GM18505 (cell line): Measurements from ENCODE around the gene PDXDC1.
"Not testable (repeated sequence)": the region's sequence is repeated elsewhere in the genome, so short reads cannot be mapped to it uniquely, and the experiment has no call there.

Experiments used
- ATAC-seq: cut with Tn5 transposase; IDR thresholded peaks from one replicate; pipeline ENCODE4 v1.9.1; 2021; ENCODE audit not compliant: unreplicated experiment
- POLR2A ChIP-seq: IDR thresholded peaks from 4 replicates; pipeline ENCODE4 v1.6.1; 2011; ENCODE audit warnings: borderline replicate concordance; ENCODE audit not compliant: insufficient read depth, insufficient read length; ENCODE audit errors: extremely low read depth

Gene PDXDC1, protein sequence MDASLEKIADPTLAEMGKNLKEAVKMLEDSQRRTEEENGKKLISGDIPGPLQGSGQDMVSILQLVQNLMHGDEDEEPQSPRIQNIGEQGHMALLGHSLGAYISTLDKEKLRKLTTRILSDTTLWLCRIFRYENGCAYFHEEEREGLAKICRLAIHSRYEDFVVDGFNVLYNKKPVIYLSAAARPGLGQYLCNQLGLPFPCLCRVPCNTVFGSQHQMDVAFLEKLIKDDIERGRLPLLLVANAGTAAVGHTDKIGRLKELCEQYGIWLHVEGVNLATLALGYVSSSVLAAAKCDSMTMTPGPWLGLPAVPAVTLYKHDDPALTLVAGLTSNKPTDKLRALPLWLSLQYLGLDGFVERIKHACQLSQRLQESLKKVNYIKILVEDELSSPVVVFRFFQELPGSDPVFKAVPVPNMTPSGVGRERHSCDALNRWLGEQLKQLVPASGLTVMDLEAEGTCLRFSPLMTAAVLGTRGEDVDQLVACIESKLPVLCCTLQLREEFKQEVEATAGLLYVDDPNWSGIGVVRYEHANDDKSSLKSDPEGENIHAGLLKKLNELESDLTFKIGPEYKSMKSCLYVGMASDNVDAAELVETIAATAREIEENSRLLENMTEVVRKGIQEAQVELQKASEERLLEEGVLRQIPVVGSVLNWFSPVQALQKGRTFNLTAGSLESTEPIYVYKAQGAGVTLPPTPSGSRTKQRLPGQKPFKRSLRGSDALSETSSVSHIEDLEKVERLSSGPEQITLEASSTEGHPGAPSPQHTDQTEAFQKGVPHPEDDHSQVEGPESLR

GRCh38 chr16:14974656-14975417 lies at the start of gene PDXDC1:
PDXDC1 (plus strand) TSS chr16:14975026; CDS start chr16:14975200, 174 bp downstream.
- TF ChIP-seq POLR2A = peak; percentile 81
- ATAC-seq = peak; percentile 89

- not testable (repeated sequence) for ATAC-seq
Measured at GRCh38 chr16:14928064-14928714, 46.6 kb upstream of the PDXDC1 start.

DNA sequence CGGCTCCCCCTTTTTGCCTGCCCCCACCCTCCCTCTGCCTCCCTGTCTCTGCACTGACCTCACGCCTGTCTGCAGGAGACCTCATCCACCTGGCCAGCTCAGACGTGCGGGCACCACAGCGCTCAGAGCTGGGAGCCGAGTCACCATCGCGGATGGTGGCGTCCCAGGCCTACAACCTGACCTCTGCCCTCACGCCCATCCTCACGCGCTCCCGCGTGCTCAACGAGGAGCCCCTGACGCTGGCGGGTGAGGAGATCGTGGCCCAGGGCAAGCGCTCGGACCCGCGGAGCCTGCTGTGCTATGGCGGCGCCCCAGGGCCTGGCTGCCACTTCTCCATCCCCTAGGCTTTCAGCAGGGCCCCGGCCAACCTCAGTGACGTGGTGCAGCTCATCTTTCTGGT lies 45.6 kb upstream of the PDXDC1 start:
- ATAC-seq = not testable (repeated sequence)

DNA sequence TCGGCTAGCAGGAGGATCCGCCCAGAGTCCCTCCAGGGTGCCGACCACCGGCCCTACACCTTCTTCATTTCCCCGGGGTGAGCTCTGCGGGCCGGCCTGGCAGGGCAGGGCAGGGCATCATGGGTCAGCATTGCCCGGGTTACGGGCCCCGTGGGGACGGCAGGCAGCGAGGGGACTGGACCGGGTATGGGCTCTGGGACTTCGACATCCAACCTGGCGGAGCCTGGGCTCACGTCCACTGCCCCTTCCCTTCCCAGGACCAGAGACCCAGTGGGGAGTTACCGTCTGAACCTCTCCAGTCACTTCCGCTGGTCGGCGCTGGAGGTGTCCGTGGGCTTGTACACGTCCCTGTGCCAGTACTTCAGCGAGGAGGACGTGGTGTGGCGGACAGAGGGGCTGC lies 44.6 kb upstream of the PDXDC1 start:
- ATAC-seq = not testable (repeated sequence)

GRCh38 chr16:14930971-14931370 lies 43.9 kb upstream of the PDXDC1 start:
- ATAC-seq = not testable (repeated sequence)

- ATAC-seq = not testable (repeated sequence)
Measured at GRCh38 chr16:14932581-14933375, 42.0 kb upstream of the PDXDC1 start.

DNA sequence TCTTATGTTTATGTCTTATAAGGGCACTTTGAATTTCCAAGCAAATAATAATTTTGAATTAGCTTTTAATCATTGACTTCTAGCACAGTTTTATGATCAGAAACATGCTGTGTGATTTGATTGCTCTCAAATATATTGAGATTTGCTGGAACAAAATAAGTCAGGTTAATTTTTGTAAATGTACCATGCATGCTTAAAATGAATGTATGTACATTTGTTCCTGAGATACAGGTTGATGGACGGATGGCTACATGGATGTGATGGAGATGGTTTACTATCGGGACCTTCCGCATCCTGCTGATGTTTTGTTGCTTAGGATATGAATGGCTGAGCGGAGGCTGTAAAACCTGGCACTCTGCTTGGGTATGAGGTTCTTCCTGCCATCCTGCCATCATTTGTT lies 37.7 kb upstream of the PDXDC1 start, which contains the start of gene NPIPA1:
Gene NPIPA1 (plus strand): TSS at position 301 of the 400 bp plus-strand sequence. CDS start 0 bp downstream, at position 301.
- not testable (repeated sequence) for ATAC-seq

GRCh38 chr16:14937994-14938393 lies 36.8 kb upstream of the PDXDC1 start:
- not testable (repeated sequence) for ATAC-seq

DNA sequence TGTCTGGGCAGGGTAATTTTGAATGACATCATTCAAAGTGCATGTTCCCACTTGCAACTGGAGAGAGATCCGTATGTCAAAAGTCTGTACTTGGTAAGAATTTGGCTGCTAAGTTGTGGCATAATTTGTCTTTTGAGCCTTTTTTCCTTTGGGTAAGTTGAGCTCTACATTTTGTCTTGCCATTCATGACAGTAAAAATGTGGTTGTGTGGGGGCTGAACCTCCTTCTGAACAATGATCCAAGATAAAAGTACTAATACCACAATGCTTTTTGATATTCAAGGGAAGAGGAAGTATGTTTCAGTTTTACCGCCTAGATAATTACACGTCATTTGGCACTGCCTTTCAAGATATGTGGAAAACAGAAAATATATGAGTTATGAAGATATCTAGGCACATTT lies 32.1 kb upstream of the PDXDC1 start:
- not testable (repeated sequence) for ATAC-seq

- no peak for TF ChIP-seq POLR2A
- ATAC-seq = no peak
Measured at GRCh38 chr16:14955546-14956231, 19.1 kb upstream of the PDXDC1 start.

DNA sequence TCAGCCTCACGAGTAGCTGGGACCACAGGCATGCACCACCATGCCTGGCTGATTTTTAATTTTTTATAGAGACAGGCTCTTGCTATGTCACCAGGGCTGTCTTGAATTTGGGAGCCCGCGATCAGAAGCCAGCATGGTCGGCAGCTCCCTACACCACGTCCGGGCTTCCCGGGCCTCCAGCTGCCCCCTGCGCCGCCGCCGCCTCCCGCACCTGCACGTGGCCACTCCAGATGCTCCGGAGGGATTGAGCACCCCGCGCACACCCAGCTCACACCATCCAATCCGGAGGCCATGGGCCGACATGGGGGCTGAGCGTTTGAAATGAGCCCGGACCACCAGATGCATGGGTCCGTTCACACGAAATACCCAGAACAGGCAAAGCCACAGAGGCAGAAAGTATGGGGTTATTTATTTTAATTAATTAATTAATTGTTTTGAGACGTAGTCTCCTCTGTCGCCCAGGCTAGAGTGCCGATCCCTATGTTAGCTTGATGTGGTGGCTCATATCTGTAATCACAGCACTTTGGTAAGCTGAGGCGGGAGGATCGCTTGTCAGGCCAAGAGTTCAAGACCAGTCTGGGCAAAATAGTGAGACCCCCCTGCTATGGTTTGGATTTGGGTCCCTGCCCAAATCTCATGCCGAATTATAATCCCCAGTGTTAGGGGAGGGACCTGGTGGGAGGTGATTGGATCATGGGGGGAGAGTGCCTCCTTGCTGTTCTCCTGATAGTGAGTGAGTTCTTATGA lies 17.1 kb upstream of the PDXDC1 start:
- no peak for ATAC-seq
- TF ChIP-seq POLR2A = no peak

DNA sequence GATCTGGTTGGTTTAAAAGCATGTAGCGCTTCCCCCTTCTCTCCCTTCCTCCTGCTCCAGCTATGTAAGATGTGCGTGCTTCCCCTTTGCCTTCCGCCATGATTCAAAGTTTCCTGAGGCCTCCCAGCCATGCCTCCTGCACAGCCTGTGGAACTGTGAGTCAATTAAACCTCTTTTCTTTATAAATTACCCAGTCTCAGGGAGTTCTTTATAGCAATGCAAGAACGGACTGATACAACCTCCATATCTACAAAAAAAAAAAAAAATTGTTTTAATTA lies 16.6 kb upstream of the PDXDC1 start:
- TF ChIP-seq POLR2A = no peak
- ATAC-seq = no peak
